Colon (tissue), 2 donors: Measurements from ENCODE around the gene SH3RF3.

Experiments used
- FAIRE-seq: peaks from 2 replicates; lab custom pipeline; 2012; peaks lifted over from hg19 to GRCh38; lab: Jason Lieb, UNC
- donor health status: control.
- donor health status: control.

The SH3RF3 gene

GRCh38 chr2:109184368-109184767 lies 55.4 kb downstream of the SH3RF3 start:
- FAIRE-seq = no peak

GRCh38 chr2:109185338-109185737 lies 56.3 kb downstream of the SH3RF3 start:
- no peak for FAIRE-seq

DNA sequence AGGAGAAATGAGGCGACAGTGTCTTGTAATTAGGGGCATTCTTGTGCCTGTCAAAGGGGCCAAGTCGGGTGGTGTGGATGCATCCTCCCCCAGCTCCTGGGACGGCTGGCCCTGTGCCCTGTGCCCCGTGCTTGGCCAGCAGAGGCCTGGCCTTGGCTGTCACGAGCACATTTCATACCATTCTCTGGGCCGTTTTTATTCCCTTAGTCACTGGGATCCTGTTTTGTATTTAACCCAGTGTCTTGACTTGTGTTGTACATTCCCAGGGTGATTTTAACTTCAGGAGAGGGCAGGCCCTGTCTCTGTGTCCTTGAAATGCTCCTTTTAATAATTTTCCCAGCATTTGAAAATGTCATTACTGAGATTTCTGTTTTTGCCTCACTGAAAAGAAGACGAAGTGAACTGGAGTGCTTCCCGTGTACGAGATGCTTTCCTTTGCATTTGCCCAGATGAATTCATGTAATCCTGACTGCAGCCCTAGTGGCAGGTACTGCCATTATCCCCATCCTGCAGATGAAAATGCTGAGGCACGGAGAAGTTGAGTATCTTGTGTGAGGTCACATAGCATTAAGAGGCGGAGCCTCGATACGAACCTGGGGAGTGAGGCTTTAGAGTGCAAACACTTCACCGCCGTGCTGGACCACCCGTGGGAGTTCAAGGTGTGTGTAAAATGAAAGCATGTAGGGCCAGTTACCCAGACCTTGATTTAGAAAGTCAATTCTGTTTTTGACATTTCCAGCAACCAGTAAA lies 57.0 kb downstream of the SH3RF3 start:
- no peak for FAIRE-seq

- no peak for FAIRE-seq
Observed at GRCh38 chr2:109186656-109187250, 57.7 kb downstream of the SH3RF3 start.

GRCh38 chr2:109187711-109188495 lies 58.9 kb downstream of the SH3RF3 start:
- no peak for FAIRE-seq

GRCh38 chr2:109188496-109188890 lies 59.5 kb downstream of the SH3RF3 start:
- no peak for FAIRE-seq

- FAIRE-seq = no peak
Observed at GRCh38 chr2:109188898-109189297, 59.9 kb downstream of the SH3RF3 start.

DNA sequence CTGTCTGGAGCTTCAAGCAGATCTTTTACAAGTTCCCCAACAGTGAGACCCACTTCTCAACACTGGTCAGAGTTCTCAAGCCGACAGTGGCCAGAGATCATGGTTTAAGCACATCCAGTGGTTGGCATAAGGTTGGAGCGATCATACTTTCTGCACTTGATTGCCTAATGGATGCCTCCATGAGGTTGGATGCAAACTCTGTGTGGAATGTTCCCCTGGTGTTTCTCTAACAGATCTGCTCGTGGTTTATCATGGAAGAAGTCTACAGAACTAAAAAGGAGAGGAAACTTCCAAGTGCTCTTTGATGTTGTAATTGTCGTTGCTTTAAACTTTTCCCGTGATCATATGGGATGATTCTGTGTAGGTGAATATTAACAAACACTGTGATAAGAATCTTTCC lies 60.7 kb downstream of the SH3RF3 start:
- no peak for FAIRE-seq

DNA sequence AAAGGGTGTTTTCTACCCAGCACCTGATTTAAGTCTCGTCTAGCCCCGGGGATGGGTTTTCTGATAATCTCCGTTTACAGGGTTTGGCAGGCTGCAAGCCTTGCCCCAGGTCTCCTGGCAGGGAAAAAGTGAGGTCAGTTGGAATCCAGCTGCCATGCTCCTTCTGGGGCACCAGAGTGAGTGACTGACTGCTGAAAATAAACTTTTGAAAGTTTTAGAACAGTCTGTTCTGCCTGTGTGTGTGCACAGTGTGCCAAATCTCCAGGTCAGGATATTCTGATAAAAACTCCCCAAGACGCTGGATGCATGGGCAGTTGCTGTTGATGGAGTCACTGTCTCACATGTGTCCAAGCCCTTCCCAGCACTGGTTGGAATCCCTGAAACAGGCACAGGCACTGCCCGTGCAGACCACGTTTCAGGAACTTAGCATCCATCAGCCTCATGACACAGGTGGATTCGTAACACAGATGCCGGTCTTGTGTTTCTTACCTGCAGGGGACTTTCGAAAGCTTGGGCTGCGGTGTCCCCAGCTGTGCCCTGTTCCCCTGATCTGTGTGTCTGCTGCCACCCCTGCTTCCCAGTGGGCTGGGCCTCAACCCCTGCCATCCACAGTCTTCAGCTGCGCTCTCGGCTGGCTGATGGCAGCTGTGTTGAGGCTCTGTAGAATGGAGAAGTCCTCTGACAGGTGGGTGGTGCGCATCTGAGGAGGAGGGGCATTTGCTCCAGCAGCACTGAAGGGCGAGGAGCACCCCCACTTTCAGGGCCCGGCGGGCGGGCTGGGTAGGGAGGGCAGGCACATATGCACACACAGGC lies 65.0 kb downstream of the SH3RF3 start:
- FAIRE-seq = no peak

DNA sequence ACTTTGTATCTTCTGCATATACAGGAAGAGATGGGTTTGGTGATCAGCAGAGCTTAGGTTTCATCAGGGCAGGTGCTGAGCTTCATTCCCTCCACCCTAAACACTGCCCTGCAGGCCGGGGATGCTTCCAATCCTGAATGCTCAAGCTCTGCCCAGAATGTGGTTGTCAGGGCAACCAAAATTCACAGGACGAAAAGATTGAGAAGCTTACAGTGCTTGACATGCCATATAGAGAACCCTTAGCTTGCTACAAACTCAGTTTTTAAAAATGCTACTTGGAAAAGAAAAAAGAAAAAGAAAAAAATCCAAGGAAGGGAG lies 65.6 kb downstream of the SH3RF3 start:
- no peak for FAIRE-seq

GRCh38 chr2:109195193-109196045 lies 66.4 kb downstream of the SH3RF3 start:
- no peak for FAIRE-seq

GRCh38 chr2:109196081-109196875 lies 67.3 kb downstream of the SH3RF3 start:
- no peak for FAIRE-seq

GRCh38 chr2:109197491-109198418 lies 68.8 kb downstream of the SH3RF3 start:
- FAIRE-seq = no peak

- no peak for FAIRE-seq
Observed at GRCh38 chr2:109199790-109200189, 70.8 kb downstream of the SH3RF3 start.

GRCh38 chr2:109200616-109201464 lies 71.8 kb downstream of the SH3RF3 start:
- no peak for FAIRE-seq

DNA sequence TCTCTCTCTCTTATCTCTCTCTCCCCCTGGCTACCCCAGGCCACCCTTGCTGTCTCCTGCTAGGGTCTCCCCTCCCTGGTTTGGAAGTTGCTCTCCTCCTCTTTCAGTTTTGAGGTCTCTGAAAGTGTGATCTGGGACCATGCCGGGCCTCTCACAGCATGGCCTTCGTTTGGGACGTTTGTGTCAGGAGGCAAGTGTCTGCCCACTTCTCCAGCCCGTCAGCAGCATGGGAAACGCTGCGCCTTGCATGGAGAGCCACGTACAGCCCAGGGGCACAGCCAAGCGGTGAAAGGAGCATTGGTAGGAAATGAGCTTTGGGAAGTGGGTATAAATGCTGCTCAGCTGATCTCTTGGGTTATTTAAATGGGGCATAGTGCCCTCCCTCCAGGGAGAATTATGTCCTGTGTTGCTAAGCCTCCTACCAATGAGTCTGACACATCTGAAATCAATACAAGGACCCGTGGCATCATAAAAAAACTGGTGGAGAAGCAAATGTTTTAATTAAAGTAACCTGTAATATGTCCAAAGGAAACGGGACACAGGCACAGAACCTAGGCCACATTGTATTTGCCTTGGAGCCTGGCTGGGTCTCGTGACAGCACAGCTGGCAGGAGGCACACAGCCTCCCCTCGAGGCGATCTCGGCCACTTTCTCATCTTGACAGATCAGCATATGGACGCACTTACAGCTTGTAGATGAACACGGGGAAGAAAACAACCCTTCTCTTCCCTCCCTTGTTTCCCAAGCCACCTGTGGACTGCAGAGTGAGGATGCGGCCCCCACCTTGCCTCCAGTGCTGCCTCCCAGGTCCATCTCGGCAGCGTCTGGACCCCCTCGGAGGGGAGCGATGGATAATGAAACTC lies 72.7 kb downstream of the SH3RF3 start:
- no peak for FAIRE-seq

- FAIRE-seq = no peak
Observed at GRCh38 chr2:109202486-109202885, 73.5 kb downstream of the SH3RF3 start.
